SK-N-SH (cell line): ENCODE results near the gene LIMS2. TPM values are rescaled to one million over a fixed set of nuclear protein-coding genes. Genes with fewer than 3 reads are reported as not detected.

Source experiments
- CTCF ChIA-PET: fragments of 300-600, 350-600 bp; formaldehyde crosslinking; extraction: SDS; loops from one replicate; lab custom pipeline; 2021; lab: Yijun Ruan, JAX
- POLR2A ChIA-PET: fragments of 350-600 bp; sonication (Branson Sonifier 250); formaldehyde crosslinking; extraction: SDS; loops from one replicate; lab custom pipeline; 2020; ENCODE audit warnings: antibody characterized with exemption, inconsistent platforms; lab: Yijun Ruan, JAX
- DNase-seq: peaks from one replicate; pipeline ENCODE4 v3.0.0; 2012
- H2AFZ ChIP-seq: fragments of 200-600 bp; sonication (generic); 2 replicates; pipeline ENCODE4 v1.8.1; 2016; ENCODE audit warnings: antibody characterized with exemption, mild to moderate bottlenecking, low read depth
- H3F3A ChIP-seq: fragments of 200-600 bp; sonication (generic); replicated peaks from 2 replicates; pipeline ENCODE3; 2016; ENCODE audit warnings: antibody characterized with exemption, mild to moderate bottlenecking; ENCODE audit not compliant: insufficient read depth
- H3K27ac ChIP-seq, 2 experiments: fragments of 200-500 bp in 1 of 2; fragments of 200-600 bp in 1 of 2; sonication (Bioruptor generic) in 1 of 2; sonication (generic), shearing (Covaris generic) in 1 of 2; 2 replicates each; pipeline versions ENCODE4 v1.5.1 to v1.6.1; 2014 to 2016; ENCODE audit warnings: low read depth in 2 of 2, inconsistent platforms in 1 of 2, low read length in 1 of 2, mild to moderate bottlenecking in 1 of 2, mixed read lengths in 1 of 2
- H3K27me3 ChIP-seq: fragments of 200-600 bp; sonication (generic), shearing (Covaris generic); 2 replicates; pipeline ENCODE4 v1.6.1; 2016; ENCODE audit warnings: mixed run types; ENCODE audit not compliant: insufficient read depth
- H3K36me3 ChIP-seq, 2 experiments: fragments of 200-500 bp in 1 of 2; fragments of 200-600 bp in 1 of 2; sonication (Bioruptor generic) in 1 of 2; sonication (generic) in 1 of 2; replicated peaks in 1 of 2; 2 replicates each; pipeline versions ENCODE3 to v1.5.1; 2014 to 2016; ENCODE audit warnings: low read length in 1 of 2, mild to moderate bottlenecking in 1 of 2; ENCODE audit not compliant: insufficient read depth in 2 of 2, control insufficient read depth in 1 of 2
- H3K4me1 ChIP-seq, 2 experiments: fragments of 200-500 bp in 1 of 2; fragments of 200-600 bp in 1 of 2; sonication (Bioruptor generic) in 1 of 2; sonication (generic), shearing (Covaris generic) in 1 of 2; 2 replicates each; pipeline versions ENCODE4 v1.5.1 to v1.6.1; 2014 to 2016; ENCODE audit warnings: low read depth in 1 of 2, low read length in 1 of 2, mixed run types in 1 of 2; ENCODE audit not compliant: insufficient read depth in 2 of 2, control insufficient read depth in 1 of 2
- H3K4me2 ChIP-seq: fragments of 200-600 bp; sonication (generic), shearing (Covaris generic); 2 replicates; pipeline ENCODE4 v1.6.1; 2017; ENCODE audit warnings: mixed run types
- H3K4me3 ChIP-seq, 2 experiments: fragments of 200-500 bp in 1 of 2; fragments of 200-600 bp in 1 of 2; sonication (Bioruptor generic) in 1 of 2; sonication (generic), shearing (Covaris generic) in 1 of 2; 2 replicates each; pipeline versions ENCODE4 v1.5.1 to v1.8.1; 2014 to 2016; ENCODE audit warnings: low read depth in 2 of 2, inconsistent platforms in 1 of 2, low read length in 1 of 2, mild to moderate bottlenecking in 1 of 2, mixed read lengths in 1 of 2, moderate library complexity in 1 of 2
- H3K79me2 ChIP-seq: fragments of 200-600 bp; sonication (generic); 2 replicates; pipeline ENCODE4 v1.8.1; 2017; ENCODE audit warnings: mild to moderate bottlenecking; ENCODE audit not compliant: insufficient read depth
- H3K9ac ChIP-seq: fragments of 200-600 bp; sonication (generic); 2 replicates; pipeline ENCODE4 v1.6.1; 2017; ENCODE audit warnings: mixed run types
- H3K9me2 ChIP-seq: fragments of 200-600 bp; sonication (generic); 2 replicates; pipeline ENCODE4 v1.6.1; 2017; ENCODE audit warnings: mixed run types
- H3K9me3 ChIP-seq: fragments of 200-600 bp; sonication (generic); 2 replicates; pipeline ENCODE4 v1.6.1; 2017; ENCODE audit warnings: mixed run types, mild to moderate bottlenecking, moderate library complexity
- H4K20me1 ChIP-seq: fragments of 200-600 bp; sonication (generic); 2 replicates; pipeline ENCODE4 v1.6.1; 2017; ENCODE audit warnings: mild to moderate bottlenecking, mixed run types; ENCODE audit not compliant: insufficient read depth
- EZH2phosphoT487 ChIP-seq: fragments of 200-600 bp; sonication (generic); IDR thresholded peaks from 2 replicates; pipeline ENCODE4 v1.6.1; 2017; ENCODE audit warnings: low read depth, mixed run types, mild to moderate bottlenecking, antibody characterized with exemption, moderate library complexity, borderline replicate concordance
- FOSL2 ChIP-seq: IDR thresholded peaks from 2 replicates; pipeline ENCODE4 v1.4.0; 2012; ENCODE audit warnings: low read depth, mild to moderate bottlenecking, moderate library complexity, borderline replicate concordance
- FOXJ3 ChIP-seq: sonication (generic); formaldehyde crosslinking; IDR thresholded peaks from 2 replicates; pipeline ENCODE4 v1.5.1; 2020; ENCODE audit warnings: mild to moderate bottlenecking, missing genetic modification reagents
- FOXM1 ChIP-seq: IDR thresholded peaks from 2 replicates; pipeline ENCODE4 v1.4.0; 2012; ENCODE audit warnings: low read depth, mild to moderate bottlenecking
- GATA2 ChIP-seq: sonication (generic); formaldehyde crosslinking; IDR thresholded peaks from 2 replicates; pipeline ENCODE4 v1.5.0; 2020; ENCODE audit warnings: mild to moderate bottlenecking, missing genetic modification reagents
- MEF2A ChIP-seq: IDR thresholded peaks from 2 replicates; pipeline ENCODE4 v1.4.0; 2012; ENCODE audit warnings: low read depth, borderline replicate concordance
- NFIC ChIP-seq: IDR thresholded peaks from 2 replicates; pipeline ENCODE4 v1.4.0; 2012; ENCODE audit warnings: borderline replicate concordance
- NRF1 ChIP-seq: IDR thresholded peaks from 2 replicates; pipeline ENCODE4 v1.6.1; 2012; ENCODE audit warnings: low read depth, mild to moderate bottlenecking, low read length
- RCOR1 ChIP-seq: fragments of 150-350 bp; IDR thresholded peaks from 2 replicates; pipeline ENCODE4 v1.6.1; 2017; ENCODE audit warnings: antibody characterized with exemption, low read length
- REST ChIP-seq: IDR thresholded peaks from 2 replicates; pipeline ENCODE4 v1.6.1; 2012; ENCODE audit warnings: mild to moderate bottlenecking, low read depth, low read length, moderate library complexity
- SMC3 ChIP-seq: IDR thresholded peaks from 2 replicates; pipeline ENCODE4 v1.6.1; 2012; ENCODE audit warnings: low read depth, low read length, improper control_type of control experiment
- TEAD4 ChIP-seq: IDR thresholded peaks from 2 replicates; pipeline ENCODE4 v1.4.0; 2012; ENCODE audit warnings: mild to moderate bottlenecking, borderline replicate concordance; ENCODE audit not compliant: insufficient read depth
- WGBS: methylation state at CpG from one replicate; pipeline ENCODE4 v1.1.6; 2017; ENCODE audit warnings: low lambda C conversion rate; 5-methylcytosine and 5-hydroxymethylcytosine counted together
- polyA plus RNA-seq, 3 experiments: library from polyadenylated mRNA; depleted of rRNA; stranded (reverse); fragments of >200 nt; gene quantifications; 2 replicates each; pipeline ENCODE4 v1.2.3, GENCODE V29; 2012
- TF ChIP-seq, protein P1 (sequence below): fragments of 150-350 bp; IDR thresholded peaks from 2 replicates; pipeline ENCODE4 v1.6.1; 2016; ENCODE audit warnings: mild to moderate bottlenecking, low read depth, low read length
- TF ChIP-seq, protein P2 (sequence below): fragments of 150-350 bp; IDR thresholded peaks from 2 replicates; pipeline ENCODE4 v1.6.1; 2017; ENCODE audit warnings: antibody characterized with exemption, low read length, low read depth, borderline replicate concordance
- TF ChIP-seq, protein P3 (sequence below): fragments of 200-600 bp; sonication (generic); IDR thresholded peaks from 2 replicates; pipeline ENCODE4 v1.6.1; 2017; ENCODE audit warnings: antibody characterized with exemption, mild to moderate bottlenecking, moderate library complexity

Gene LIMS2
- polyA plus RNA-seq, 1 of the 3 experiments (the other 2 are of a cell fraction): 2.7 TPM

GRCh38 chr2:127672341-127673224 lies 2.7 kb downstream of the LIMS2 start:
- ChIA-PET CTCF (interaction anchor here (1.2 to 1.4 kb wide), 2 partner anchors 23 to 81 kb away, joined by 3 read pairs; no protein-coding TSS in a partner anchor), POLR2A (no interaction called here)
- no peaks in the 10 kb centered on the region for H3K36me3 ChIP-seq
- H3K4me1 ChIP-seq: peaks cover 0 to 6% of the 10 kb centered on the region in 2 experiments; a peak in 1 of 4 replicates
- H3K9me3 ChIP-seq: no peaks in the 10 kb centered on the region
- H3K9me2 ChIP-seq: no peaks in the 10 kb centered on the region
- TF ChIP-seq FOXM1 (no peak), FOSL2 (no peak), NFIC (no peak), MEF2A (no peak), GATA2 (CRISPR knock-in tag) (no peak), NRF1 (no peak), TEAD4 (no peak), RCOR1 (no peak), SMC3 (no peak), EZH2phosphoT487 (no peak), REST (no peak), FOXJ3 (no peak)
- TF ChIP-seq, protein P1, sequence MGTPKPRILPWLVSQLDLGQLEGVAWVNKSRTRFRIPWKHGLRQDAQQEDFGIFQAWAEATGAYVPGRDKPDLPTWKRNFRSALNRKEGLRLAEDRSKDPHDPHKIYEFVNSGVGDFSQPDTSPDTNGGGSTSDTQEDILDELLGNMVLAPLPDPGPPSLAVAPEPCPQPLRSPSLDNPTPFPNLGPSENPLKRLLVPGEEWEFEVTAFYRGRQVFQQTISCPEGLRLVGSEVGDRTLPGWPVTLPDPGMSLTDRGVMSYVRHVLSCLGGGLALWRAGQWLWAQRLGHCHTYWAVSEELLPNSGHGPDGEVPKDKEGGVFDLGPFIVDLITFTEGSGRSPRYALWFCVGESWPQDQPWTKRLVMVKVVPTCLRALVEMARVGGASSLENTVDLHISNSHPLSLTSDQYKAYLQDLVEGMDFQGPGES: no peak
- TF ChIP-seq, protein P2, sequence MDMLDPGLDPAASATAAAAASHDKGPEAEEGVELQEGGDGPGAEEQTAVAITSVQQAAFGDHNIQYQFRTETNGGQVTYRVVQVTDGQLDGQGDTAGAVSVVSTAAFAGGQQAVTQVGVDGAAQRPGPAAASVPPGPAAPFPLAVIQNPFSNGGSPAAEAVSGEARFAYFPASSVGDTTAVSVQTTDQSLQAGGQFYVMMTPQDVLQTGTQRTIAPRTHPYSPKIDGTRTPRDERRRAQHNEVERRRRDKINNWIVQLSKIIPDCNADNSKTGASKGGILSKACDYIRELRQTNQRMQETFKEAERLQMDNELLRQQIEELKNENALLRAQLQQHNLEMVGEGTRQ: no peak
- TF ChIP-seq, protein P3, sequence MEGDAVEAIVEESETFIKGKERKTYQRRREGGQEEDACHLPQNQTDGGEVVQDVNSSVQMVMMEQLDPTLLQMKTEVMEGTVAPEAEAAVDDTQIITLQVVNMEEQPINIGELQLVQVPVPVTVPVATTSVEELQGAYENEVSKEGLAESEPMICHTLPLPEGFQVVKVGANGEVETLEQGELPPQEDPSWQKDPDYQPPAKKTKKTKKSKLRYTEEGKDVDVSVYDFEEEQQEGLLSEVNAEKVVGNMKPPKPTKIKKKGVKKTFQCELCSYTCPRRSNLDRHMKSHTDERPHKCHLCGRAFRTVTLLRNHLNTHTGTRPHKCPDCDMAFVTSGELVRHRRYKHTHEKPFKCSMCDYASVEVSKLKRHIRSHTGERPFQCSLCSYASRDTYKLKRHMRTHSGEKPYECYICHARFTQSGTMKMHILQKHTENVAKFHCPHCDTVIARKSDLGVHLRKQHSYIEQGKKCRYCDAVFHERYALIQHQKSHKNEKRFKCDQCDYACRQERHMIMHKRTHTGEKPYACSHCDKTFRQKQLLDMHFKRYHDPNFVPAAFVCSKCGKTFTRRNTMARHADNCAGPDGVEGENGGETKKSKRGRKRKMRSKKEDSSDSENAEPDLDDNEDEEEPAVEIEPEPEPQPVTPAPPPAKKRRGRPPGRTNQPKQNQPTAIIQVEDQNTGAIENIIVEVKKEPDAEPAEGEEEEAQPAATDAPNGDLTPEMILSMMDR: no peak
- no peak overlapping the region for H3K4me2 ChIP-seq
- no peak overlapping the region for H3K27ac ChIP-seq
- H3F3A ChIP-seq: no peaks in the 10 kb centered on the region
- H2AFZ ChIP-seq: no peak overlapping the region
- H3K4me3 ChIP-seq: no peak overlapping the region
- 0 out of 2 replicates have a peak, but pooled peaks cover under 1% of the 10 kb centered on the region for H3K79me2 ChIP-seq
- DNase-seq: peak; percentile 18
- no peaks in the 10 kb centered on the region for H4K20me1 ChIP-seq
- H3K9ac ChIP-seq: no peak overlapping the region
- 90% methylated on average over 20 of the region's 20 CpGs for WGBS
- H3K27me3 ChIP-seq: peaks cover 11% of the 10 kb centered on the region; the same call in 1 of the 2 replicates
